ENCODE results near the gene SRP9. TPM values are rescaled to one million over a fixed set of nuclear protein-coding genes. Genes with fewer than 3 reads are reported as not detected.

SRP9 gene
- total RNA-seq, 1 donor from 2014 or later = 200 TPM

GRCh38 chr1:225749706-225750105 is 27.9 kb upstream of the SRP9 start:
- H3K36me3 Mint-ChIP-seq (ENCODE audit: low read depth) = no peaks in the 10 kb centered on the region
- no peak overlapping the region for H3K4me3 Mint-ChIP-seq (ENCODE audit: unreplicated experiment)
- no peak overlapping the region for H3K27ac Mint-ChIP-seq (ENCODE audit: unreplicated experiment)
- TF ChIP-seq CTCF (IDR thresholded peaks at IDR 0.05) = no peak
- no peak for DNase-seq (ENCODE audit: low spot score)
- H3K4me1 Mint-ChIP-seq (ENCODE audit: low read depth) = peaks cover 54% of the 10 kb centered on the region
- no peaks in the 10 kb centered on the region for H3K27me3 Mint-ChIP-seq (ENCODE audit: low read depth)
- H3K9me3 Mint-ChIP-seq (ENCODE audit: low read depth) = no peaks in the 10 kb centered on the region

- Mint-ChIP-seq H3K4me1 (ENCODE audit: low read depth) (peaks cover 55% of the 10 kb centered on the region), H3K27ac (ENCODE audit: unreplicated experiment) (no peak overlapping the region)
These were observed 27.2 kb upstream of the SRP9 start for GRCh38 chr1:225750420-225750819.

GRCh38 chr1:225750875-225751824 is 26.5 kb upstream of the SRP9 start:
- no peaks in the 10 kb centered on the region for H3K9me3 Mint-ChIP-seq (ENCODE audit: low read depth)
- no peak overlapping the region for H3K4me3 Mint-ChIP-seq (ENCODE audit: unreplicated experiment)
- H3K36me3 Mint-ChIP-seq (ENCODE audit: low read depth) = no peaks in the 10 kb centered on the region
- no peak for DNase-seq (ENCODE audit: low spot score)
- no peak for TF ChIP-seq CTCF (IDR thresholded peaks at IDR 0.05)
- no peak overlapping the region for H3K27ac Mint-ChIP-seq (ENCODE audit: unreplicated experiment)
- H3K27me3 Mint-ChIP-seq (ENCODE audit: low read depth) = no peaks in the 10 kb centered on the region
- H3K4me1 Mint-ChIP-seq (ENCODE audit: low read depth) = peaks cover 56% of the 10 kb centered on the region

More at GRCh38 chr1:225750420-225750819, 27.2 kb upstream of the SRP9 start:
- DNase-seq (ENCODE audit: low spot score) = no peak
- Mint-ChIP-seq H3K27me3 (ENCODE audit: low read depth) (no peaks in the 10 kb centered on the region), H3K9me3 (ENCODE audit: low read depth) (no peaks in the 10 kb centered on the region), H3K36me3 (ENCODE audit: low read depth) (no peaks in the 10 kb centered on the region), H3K4me3 (ENCODE audit: unreplicated experiment) (no peak overlapping the region)
- TF ChIP-seq CTCF (IDR thresholded peaks at IDR 0.05) = no peak

- Mint-ChIP-seq H3K4me3 (ENCODE audit: unreplicated experiment) (no peak overlapping the region), H3K9me3 (ENCODE audit: low read depth) (no peaks in the 10 kb centered on the region), H3K27me3 (ENCODE audit: low read depth) (no peaks in the 10 kb centered on the region), H3K36me3 (ENCODE audit: low read depth) (no peaks in the 10 kb centered on the region), H3K4me1 (ENCODE audit: low read depth) (peaks cover 47% of the 10 kb centered on the region), H3K27ac (ENCODE audit: unreplicated experiment) (no peak overlapping the region)
- no peak for TF ChIP-seq CTCF (IDR thresholded peaks at IDR 0.05)
- DNase-seq (ENCODE audit: low spot score) = no peak
These were observed 25.4 kb upstream of the SRP9 start for GRCh38 chr1:225752245-225752644.

GRCh38 chr1:225754940-225755641 is 22.5 kb upstream of the SRP9 start:
- TF ChIP-seq CTCF (IDR thresholded peaks at IDR 0.05) = no peak
- Mint-ChIP-seq H3K27ac (ENCODE audit: unreplicated experiment) (peak overlapping the region; percentile 52), H3K4me1 (ENCODE audit: low read depth) (peaks cover 33% of the 10 kb centered on the region), H3K27me3 (ENCODE audit: low read depth) (no peaks in the 10 kb centered on the region), H3K36me3 (ENCODE audit: low read depth) (no peaks in the 10 kb centered on the region), H3K4me3 (ENCODE audit: unreplicated experiment) (no peak overlapping the region), H3K9me3 (ENCODE audit: low read depth) (no peaks in the 10 kb centered on the region)
- DNase-seq (ENCODE audit: low spot score) = no peak

All from chondrocyte (in vitro differentiated cells).